CD4-positive, alpha-beta T cell treated with Interleukin-4 for 1 hour (primary cell): ENCODE results near the gene IQSEC3.

Experiments
- DNase-seq, 2 donors: peaks; one replicate each; pipeline ENCODE4 v3.0.0-alpha.2; 2020 to 2022

The IQSEC3 gene

GRCh38 chr12:167959-168600 is 101.5 kb downstream of the IQSEC3 start:
- DNase-seq: no peak

GRCh38 chr12:168763-169525 is 102.4 kb downstream of the IQSEC3 start:
- no peak for DNase-seq

- no peak for DNase-seq
Measured at GRCh38 chr12:169528-170370, 103.2 kb downstream of the IQSEC3 start.

- no peak for DNase-seq
Measured at GRCh38 chr12:170371-171225, 104.0 kb downstream of the IQSEC3 start.

- no peak for DNase-seq
Measured at GRCh38 chr12:171276-171675, 104.7 kb downstream of the IQSEC3 start.

GRCh38 chr12:171743-172676 is 105.4 kb downstream of the IQSEC3 start:
- DNase-seq: no peak

GRCh38 chr12:172732-173161 is 106.2 kb downstream of the IQSEC3 start:
- no peak for DNase-seq

- no peak for DNase-seq
Measured at GRCh38 chr12:174124-174523, 107.6 kb downstream of the IQSEC3 start.

GRCh38 chr12:174596-174995 is 108.0 kb downstream of the IQSEC3 start:
- DNase-seq: no peak

GRCh38 chr12:175250-175649 is 108.7 kb downstream of the IQSEC3 start:
- no peak for DNase-seq

- DNase-seq: no peak
Measured at GRCh38 chr12:175759-176158, 109.2 kb downstream of the IQSEC3 start.

- DNase-seq: no peak
Measured at GRCh38 chr12:176321-177181, 110.0 kb downstream of the IQSEC3 start.

GRCh38 chr12:177336-177979 is 110.9 kb downstream of the IQSEC3 start:
- no peak for DNase-seq

- DNase-seq: no peak
Measured at GRCh38 chr12:177980-178828, 111.6 kb downstream of the IQSEC3 start.

GRCh38 chr12:178829-179109 is 112.2 kb downstream of the IQSEC3 start:
- no peak for DNase-seq

- no peak for DNase-seq
Measured at GRCh38 chr12:179131-179884, 112.7 kb downstream of the IQSEC3 start.

- DNase-seq: no peak
Measured at GRCh38 chr12:179885-180284, 113.3 kb downstream of the IQSEC3 start.

GRCh38 chr12:180445-180844 is 113.9 kb downstream of the IQSEC3 start:
- DNase-seq: peak in 1 of 2 donors; percentile 56
